ENCODE data around the gene LGALS7.

- no peak for TF ChIP-seq ELK1 (IDR thresholded peaks at IDR 0.05; ENCODE audit: borderline replicate concordance, low read depth, low read length)
- TF ChIP-seq MXI1 (IDR thresholded peaks at IDR 0.05; ENCODE audit: borderline replicate concordance, low read depth, low read length) = no peak
- TF ChIP-seq POLR2A (IDR thresholded peaks at IDR 0.05; ENCODE audit: low read depth, low read length) = no peak
- no peak for TF ChIP-seq CTCF (conservative IDR thresholded peaks at IDR 0.05; ENCODE audit: low read depth, low read length)
- no peak for TF ChIP-seq RAD21 (IDR thresholded peaks at IDR 0.05; ENCODE audit: low read length)
These were observed 45.3 kb downstream of the LGALS7 start for GRCh38 chr19:38727868-38728660.
